ENCODE results near the gene P2RX1.
"Not testable (repeated sequence)": the region's sequence is repeated elsewhere in the genome, so short reads cannot be mapped to it uniquely, and the experiment has no call there.

P2RX1 gene

DNA sequence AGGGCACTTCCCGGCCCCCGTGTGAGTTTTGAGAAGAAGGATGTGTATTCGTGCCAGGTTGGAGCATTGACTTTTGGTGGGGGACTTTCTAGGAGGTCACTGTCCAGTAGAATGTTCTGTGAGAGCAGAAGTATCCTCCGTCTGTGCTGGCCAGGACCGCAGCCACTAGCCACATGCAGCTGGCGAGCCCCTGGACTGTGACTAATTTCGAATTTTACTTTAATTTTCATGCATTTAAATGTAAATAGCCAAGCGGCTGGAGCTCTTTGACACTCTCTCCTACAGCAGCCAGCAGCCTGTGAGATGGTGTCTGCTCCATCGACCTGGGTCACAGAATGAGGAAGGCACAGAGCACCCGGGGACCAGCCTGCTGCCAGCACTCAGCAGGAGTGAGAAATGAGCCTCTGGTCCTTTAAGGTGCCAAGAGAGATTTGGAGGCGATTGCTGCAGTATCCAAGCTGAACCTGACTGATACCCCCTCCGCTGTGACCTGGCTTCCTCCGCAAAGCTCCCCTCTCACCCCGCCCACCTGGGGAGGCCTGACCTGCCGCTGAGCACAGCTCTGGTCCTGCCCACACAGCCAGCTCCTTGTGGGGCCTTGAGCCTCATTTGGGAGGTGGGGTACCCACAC is 40.2 kb upstream of the P2RX1 start:
- no peak for ATAC-seq
- DNase-seq = no peak
- Mint-ChIP-seq H3K27ac (peak overlapping the region; percentile 30 to 86), H3K27me3 (no peaks in the 10 kb centered on the region), H3K4me3 (peak overlapping the region in 1 of 2 donors; percentile 42), H3K4me1 (peaks cover 59% of the 10 kb centered on the region), H3K9me3 (no peaks in the 10 kb centered on the region)

DNA sequence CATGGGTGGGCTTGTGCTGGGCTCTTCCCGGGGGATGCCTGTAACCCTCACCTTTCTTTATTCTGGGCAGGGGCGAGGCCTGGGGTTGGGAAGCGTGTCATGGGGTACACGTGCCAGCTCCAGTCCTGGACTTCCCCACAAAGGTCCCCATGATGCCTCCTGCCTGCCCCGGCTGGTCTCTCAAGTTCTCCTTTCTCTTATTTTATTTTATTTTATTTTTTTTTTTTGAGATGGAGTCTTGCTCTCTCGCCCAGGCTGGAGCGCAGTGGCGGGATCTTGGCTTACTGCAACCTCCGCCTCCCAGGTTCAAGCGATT is 39.4 kb upstream of the P2RX1 start:
- Mint-ChIP-seq H3K4me3 (no peak overlapping the region), H3K27ac (no peak overlapping the region), H3K4me1 (peaks cover 50% of the 10 kb centered on the region), H3K27me3 (no peaks in the 10 kb centered on the region), H3K9me3 (no peaks in the 10 kb centered on the region)
- ATAC-seq (no peak), DNase-seq (no peak)

DNA sequence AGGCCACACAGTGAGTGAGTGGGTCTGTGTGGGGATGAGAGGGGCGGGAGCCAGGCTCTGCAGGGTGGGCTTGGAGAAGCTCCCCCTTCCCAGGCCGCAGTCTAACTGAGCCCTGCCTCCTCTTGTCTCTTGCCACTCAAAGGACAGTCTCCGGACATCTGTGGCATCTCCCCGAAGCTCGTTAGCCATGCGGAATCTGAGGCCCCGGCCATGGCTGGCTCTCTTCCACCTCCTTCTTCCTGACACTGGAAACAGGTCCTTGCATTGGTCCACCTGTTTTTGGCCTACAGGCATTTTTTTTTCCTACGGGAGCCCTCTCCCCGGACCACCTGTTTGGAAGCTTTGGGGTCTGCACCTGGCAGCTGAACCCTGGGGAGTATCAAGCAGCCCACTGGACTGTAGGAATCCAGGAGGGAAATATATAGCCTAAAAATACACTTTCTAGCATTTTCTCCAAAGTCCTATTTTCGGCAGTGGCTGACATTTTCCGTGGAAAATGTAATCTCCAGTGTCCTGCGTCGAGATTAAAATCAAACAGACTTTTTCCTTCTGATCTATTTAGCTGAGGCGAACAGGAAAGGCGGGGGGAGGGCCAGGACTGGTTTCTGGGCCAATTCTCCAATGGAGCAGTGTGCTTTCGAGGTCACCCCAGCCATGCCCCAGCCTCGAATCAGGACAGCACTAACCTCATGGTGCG is 38.9 kb upstream of the P2RX1 start:
- H3K4me3 Mint-ChIP-seq = no peak overlapping the region
- no peak for DNase-seq
- no peaks in the 10 kb centered on the region for H3K27me3 Mint-ChIP-seq
- H3K4me1 Mint-ChIP-seq = peaks cover 45% of the 10 kb centered on the region
- H3K9me3 Mint-ChIP-seq = no peaks in the 10 kb centered on the region
- no peak for ATAC-seq
- H3K27ac Mint-ChIP-seq = peak overlapping the region in 1 of 2 donors; percentile 54

DNA sequence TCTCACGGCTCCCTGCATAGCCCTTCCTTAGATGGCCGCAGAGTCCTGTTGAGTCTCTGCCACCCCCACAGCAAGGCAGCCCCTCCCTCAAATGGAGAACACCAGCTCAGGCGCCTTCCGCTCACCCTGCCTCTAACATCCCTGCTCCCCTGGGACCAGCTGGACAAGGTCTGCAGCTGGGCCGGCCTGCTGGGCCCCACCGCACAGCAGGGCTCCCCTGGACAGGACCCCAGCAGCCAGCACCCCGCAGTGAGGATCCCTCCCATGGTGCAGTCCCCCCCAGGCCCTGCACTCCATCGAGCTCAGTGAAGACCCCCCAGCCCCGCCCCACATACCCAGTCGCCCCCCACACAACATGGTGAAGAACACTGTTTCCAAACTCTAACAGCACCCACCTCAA is 37.8 kb upstream of the P2RX1 start:
- DNase-seq (no peak), ATAC-seq (no peak)
- Mint-ChIP-seq H3K9me3 (no peaks in the 10 kb centered on the region), H3K27me3 (no peaks in the 10 kb centered on the region), H3K27ac (no peak overlapping the region), H3K4me3 (no peak overlapping the region), H3K4me1 (peaks cover 35% of the 10 kb centered on the region)

DNA sequence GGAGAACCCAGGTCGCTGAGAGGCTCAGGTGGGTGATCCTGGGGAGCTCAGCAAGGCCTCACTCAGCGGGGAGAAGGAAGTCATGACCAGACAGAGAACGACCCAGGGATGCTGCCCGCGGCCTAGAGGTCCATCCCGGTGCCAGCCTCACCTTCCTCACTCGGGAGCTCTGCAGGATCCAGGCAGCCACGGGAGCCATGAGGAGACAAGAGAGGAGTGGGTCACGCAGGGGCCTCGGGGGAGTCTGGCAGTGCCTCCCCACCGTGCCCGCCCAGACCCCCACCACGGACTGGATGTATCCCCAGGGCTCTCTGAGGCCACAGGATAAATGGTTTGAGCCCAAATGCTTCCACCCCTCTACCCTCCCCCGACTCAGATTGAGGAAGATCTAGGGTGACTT is 37.3 kb upstream of the P2RX1 start:
- H3K9me3 Mint-ChIP-seq = no peaks in the 10 kb centered on the region
- H3K4me1 Mint-ChIP-seq = peaks cover 33% of the 10 kb centered on the region
- ATAC-seq = no peak
- DNase-seq = no peak
- H3K27me3 Mint-ChIP-seq = no peaks in the 10 kb centered on the region
- H3K4me3 Mint-ChIP-seq = no peak overlapping the region
- H3K27ac Mint-ChIP-seq = peak overlapping the region in 1 of 2 donors; percentile 76

DNA sequence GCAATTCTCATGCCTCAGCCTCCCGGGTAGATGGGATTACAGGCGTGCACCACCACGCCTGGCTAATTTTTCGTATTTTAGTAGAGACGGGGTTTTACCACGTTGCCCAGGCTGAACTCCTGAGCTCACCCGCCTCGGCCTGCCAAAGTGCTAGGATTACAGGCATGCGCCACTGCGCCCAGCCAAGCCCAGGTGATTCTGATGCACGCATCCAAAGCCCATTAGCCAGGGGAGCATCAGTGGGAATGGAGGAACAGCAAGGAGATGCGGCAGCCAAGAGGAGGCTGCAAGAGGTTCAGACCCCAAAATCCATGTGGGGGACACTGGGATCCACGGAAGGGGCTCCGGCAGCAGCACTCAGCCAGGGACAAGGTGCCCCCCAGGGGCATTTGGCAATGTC is 35.9 kb upstream of the P2RX1 start:
- Mint-ChIP-seq H3K27me3 (no peaks in the 10 kb centered on the region), H3K27ac (no peak overlapping the region), H3K9me3 (no peaks in the 10 kb centered on the region), H3K4me3 (no peak overlapping the region), H3K4me1 (peaks cover 20% of the 10 kb centered on the region)
- no peak for ATAC-seq
- no peak for DNase-seq

DNA sequence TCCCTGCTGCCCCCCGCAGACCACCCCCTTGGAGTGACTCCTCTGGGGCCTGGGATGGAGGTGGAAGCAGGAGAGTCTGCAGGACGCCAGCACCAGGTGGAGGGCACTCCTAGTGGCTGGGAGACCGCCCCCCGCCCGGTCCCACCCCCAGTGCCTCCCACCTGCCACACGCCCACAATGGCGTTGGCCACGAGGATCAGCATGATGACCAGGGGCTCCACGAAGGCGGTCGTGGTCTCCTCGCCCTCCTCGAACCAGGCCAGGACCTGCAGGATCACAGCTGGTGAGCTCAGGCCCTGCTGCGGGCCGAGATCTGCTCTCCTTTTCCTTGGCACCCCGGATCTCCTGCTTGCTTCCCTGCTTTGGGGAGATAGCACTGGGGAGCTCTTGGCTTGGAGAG is 35.2 kb upstream of the P2RX1 start:
- DNase-seq (no peak), ATAC-seq (no peak)
- H3K4me3 Mint-ChIP-seq = no peak overlapping the region
- H3K27ac Mint-ChIP-seq = no peak overlapping the region
- H3K4me1 Mint-ChIP-seq = peaks cover 12% of the 10 kb centered on the region
- no peaks in the 10 kb centered on the region for H3K27me3 Mint-ChIP-seq
- H3K9me3 Mint-ChIP-seq = no peaks in the 10 kb centered on the region

DNA sequence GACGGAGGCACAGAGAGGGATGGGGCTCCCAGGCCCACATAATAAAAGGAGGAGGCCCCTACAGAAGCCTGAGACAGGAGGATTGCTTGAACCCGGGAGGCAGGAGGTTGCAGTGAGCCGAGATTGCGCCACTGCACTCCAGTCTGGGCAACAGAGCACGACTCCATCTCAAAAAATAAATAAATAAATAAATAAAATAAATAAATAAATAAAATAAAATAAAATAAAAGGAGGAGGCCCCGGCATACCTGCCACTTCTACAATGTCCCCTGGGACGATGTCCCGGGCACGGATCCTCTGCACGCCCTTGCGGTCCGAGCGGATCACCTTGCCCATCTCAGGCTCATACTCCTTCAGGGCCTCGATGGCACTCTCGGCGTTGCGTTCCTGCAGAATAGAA is 34.7 kb upstream of the P2RX1 start:
- H3K9me3 Mint-ChIP-seq = no peaks in the 10 kb centered on the region
- peaks cover 8% of the 10 kb centered on the region for H3K4me1 Mint-ChIP-seq
- H3K27ac Mint-ChIP-seq = no peak overlapping the region
- no peak overlapping the region for H3K4me3 Mint-ChIP-seq
- no peak for ATAC-seq
- DNase-seq = no peak
- H3K27me3 Mint-ChIP-seq = no peaks in the 10 kb centered on the region

DNA sequence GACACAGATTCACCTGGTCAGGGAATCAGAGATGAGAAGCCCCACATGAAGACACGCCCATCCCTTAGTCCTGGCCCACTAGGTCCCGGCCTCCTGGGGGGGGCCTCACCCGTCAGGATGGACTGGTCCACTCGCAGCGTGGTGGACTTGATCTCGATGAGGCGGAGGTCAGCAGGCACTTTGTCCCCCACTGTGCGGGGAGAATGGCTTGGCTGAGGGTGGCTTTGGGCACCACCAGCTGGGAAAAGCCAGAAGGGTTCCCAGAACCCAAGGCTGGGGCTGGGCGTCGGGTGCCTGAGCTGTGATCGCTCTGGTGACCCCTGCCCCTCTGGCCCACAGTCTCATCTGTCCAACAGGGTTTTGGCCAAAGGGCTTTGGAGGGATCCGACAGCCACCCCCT is 34.3 kb upstream of the P2RX1 start:
- H3K27ac Mint-ChIP-seq = peak overlapping the region in 1 of 2 donors; percentile 33
- no peak for DNase-seq
- H3K27me3 Mint-ChIP-seq = no peaks in the 10 kb centered on the region
- no peaks in the 10 kb centered on the region for H3K9me3 Mint-ChIP-seq
- no peak for ATAC-seq
- H3K4me3 Mint-ChIP-seq = no peak overlapping the region
- peaks cover 8% of the 10 kb centered on the region for H3K4me1 Mint-ChIP-seq

DNA sequence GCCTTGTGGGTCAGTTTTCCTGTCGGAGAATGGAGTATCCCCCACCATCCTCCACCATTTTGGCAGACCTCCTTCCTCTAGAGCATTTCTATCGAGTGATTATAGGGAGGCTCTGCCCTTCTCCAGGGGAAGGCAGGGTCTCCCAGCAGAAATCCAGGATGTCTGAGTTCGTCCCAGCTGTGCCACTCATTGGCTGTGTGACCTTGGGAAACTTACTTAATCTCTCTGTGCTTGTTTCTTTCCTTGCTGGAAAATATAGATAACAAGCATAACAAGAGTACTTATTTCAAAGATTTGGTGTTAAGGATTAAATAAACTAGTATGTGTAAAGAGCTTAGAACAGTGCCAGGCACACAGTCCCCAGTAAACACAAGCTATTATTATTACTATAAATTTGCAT is 33.2 kb upstream of the P2RX1 start:
- DNase-seq (no peak), ATAC-seq (no peak)
- Mint-ChIP-seq H3K27me3 (no peaks in the 10 kb centered on the region), H3K4me1 (peaks cover 5% of the 10 kb centered on the region), H3K9me3 (no peaks in the 10 kb centered on the region), H3K27ac (peak overlapping the region in 1 of 2 donors; percentile 72), H3K4me3 (no peak overlapping the region)

DNA sequence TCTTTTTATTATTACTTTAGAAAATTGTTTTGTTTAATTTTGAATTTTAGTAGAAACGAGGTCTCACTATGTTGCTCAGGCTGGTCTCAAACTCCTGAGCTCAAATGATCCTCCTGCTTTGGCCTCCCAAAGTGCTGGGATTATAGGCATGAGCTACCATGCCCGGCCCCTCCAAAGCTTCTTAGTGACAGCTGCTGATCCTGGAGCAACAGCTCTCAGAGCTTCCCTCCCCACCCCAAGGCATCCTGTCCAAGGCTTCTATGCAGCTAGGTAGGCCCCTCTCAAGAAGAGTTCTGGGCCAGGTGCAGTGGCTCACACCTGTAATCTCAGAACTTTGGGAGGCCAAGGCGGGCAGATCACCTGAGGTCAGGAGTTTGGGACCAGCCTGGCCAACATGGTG is 32.3 kb upstream of the P2RX1 start:
- H3K9me3 Mint-ChIP-seq, ATAC-seq, DNase-seq, H3K27me3 Mint-ChIP-seq, H3K4me3 Mint-ChIP-seq, H3K27ac Mint-ChIP-seq, H3K4me1 Mint-ChIP-seq: not testable (repeated sequence)

DNA sequence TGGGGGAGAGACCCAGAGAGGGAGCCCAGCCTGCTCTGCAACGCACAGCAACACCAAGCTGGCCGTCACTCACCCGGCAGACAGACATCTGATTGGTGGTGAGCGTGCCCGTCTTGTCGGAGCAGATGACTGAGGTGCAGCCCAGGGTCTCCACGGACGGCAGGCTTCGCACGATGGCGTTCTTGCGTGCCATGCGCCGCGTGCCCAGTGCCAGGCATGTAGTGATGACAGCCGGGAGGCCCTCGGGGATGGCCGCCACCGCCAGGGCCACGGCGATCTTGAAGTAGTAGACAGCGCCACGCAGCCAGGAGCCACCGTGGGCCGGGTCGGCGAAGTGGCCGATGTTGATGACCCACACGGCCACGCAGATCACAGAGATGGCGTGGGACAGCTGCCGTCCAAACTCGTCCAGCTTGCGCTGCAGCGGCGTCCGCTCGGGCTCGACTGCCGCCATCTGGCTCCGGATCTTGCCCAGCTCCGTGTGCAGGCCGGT is 31.1 kb upstream of the P2RX1 start:
- H3K4me3 Mint-ChIP-seq = no peak overlapping the region
- DNase-seq = no peak
- no peaks in the 10 kb centered on the region for H3K27me3 Mint-ChIP-seq
- ATAC-seq = no peak
- peaks cover 14% of the 10 kb centered on the region for H3K4me1 Mint-ChIP-seq
- no peak overlapping the region for H3K27ac Mint-ChIP-seq
- no peaks in the 10 kb centered on the region for H3K9me3 Mint-ChIP-seq

DNA sequence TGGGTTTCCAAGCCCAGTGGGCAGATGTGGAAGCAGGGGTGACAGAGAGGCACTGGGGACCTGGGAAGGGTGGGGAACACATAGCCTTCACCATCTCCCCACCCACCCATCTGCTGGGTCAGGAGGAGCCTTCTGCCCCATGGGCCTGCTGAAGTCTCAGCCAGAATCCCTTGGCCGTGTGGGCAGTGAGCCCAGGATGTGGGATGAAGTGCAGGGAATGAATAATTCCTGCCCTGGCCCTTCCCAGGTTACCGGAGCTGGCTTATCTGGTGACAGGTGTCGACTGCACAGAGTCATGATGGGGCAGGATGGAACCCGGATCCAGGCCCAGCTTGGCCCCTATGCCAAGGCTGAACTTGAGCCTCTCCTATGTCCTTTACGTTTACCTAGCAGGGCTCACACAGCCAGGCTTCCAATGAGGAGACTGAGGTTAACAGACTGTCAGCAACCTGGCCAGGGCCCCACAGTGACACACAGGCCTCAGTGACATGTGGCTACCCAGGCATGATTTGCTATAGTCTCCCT is 30.5 kb upstream of the P2RX1 start:
- H3K27me3 Mint-ChIP-seq = no peaks in the 10 kb centered on the region
- H3K9me3 Mint-ChIP-seq = no peaks in the 10 kb centered on the region
- DNase-seq (no peak), ATAC-seq (no peak)
- H3K4me3 Mint-ChIP-seq = no peak overlapping the region
- peaks cover 14% of the 10 kb centered on the region for H3K4me1 Mint-ChIP-seq
- peak overlapping the region in 1 of 2 donors; percentile 40 for H3K27ac Mint-ChIP-seq

DNA sequence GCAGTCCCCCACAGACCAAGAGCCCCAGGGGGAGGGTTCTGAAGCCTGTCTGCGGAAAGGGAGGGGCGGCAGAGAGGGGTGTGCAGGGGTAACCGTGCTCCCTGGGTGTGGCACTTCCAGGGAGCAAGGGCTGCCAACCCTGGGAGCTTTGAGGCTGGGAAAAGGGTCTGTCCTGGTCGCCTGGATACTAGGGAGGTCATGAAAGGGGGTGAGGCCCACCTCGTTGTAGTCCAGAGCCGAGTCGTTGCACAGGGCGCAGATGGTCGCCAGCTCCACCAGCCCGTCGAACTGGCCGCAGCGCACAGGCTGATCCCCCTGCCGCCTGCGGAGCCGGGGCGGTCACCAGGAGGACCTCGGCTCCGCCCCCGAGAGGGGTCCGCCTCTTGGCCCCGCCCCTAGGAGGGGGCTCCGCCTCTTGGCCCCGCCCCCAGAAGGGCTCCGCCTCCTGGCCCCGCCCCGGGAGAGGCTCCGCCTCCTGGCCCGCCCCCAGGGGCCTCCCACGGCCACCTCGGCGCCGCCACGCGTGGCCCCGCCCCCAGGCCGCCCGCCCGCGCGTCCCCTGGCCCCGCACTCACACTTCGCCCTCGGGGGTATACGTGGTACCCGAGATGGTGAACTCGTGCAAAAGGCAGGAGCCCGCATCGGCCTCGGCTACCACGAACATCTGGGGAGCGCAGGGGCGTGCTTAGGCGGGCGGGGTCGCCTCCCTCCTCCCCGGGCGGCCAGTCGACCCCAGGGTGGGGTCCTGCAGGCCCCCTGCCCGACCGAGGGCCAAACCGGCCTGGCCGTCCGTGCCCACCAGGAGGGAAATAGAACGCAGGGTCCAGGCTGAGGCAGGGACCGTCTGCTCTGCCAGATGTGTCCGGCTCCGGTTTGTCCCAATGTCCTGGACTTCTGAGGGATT is 28.5 kb upstream of the P2RX1 start:
- Mint-ChIP-seq H3K27ac (no peak overlapping the region), H3K4me1 (peaks cover 14% of the 10 kb centered on the region), H3K27me3 (no peaks in the 10 kb centered on the region), H3K9me3 (no peaks in the 10 kb centered on the region), H3K4me3 (no peak overlapping the region)
- DNase-seq (peak; percentile 44 to 48), ATAC-seq (peak; percentile 61)

DNA sequence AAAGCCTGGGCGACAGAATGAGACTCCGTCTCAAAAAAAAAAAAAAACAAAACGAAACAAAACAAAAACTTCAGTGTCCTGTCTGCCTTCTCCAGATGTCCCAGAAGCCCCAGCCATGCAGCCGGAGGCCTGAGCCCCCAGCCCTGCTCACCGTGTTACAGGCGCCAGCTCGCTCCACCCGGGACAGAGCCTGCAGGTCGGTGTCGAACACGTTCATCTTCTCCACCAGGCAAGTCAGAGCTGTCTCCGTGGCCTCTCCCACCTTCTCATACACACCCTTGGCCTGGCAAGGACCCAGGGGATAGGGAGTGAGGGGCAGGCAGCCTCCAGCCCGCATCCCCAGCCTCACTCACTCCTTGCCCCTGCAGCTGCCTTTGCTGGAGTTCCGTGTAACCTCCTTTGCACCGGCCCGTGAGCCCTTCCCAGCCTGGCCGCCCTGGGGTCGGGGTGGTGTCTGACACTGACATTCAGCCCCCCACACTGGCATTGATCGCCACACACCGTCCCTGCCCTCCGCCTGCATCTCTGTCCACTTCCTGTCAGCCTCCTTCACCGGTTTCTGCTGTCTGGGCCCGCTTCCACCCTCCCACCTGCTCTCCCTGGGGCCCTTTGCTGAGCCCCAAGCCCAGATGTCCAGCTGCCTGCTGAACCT is 27.1 kb upstream of the P2RX1 start:
- no peaks in the 10 kb centered on the region for H3K9me3 Mint-ChIP-seq
- ATAC-seq (no peak), DNase-seq (no peak)
- no peaks in the 10 kb centered on the region for H3K27me3 Mint-ChIP-seq
- no peak overlapping the region for H3K4me3 Mint-ChIP-seq
- no peak overlapping the region for H3K27ac Mint-ChIP-seq
- H3K4me1 Mint-ChIP-seq = peaks cover 14% of the 10 kb centered on the region
